Right kidney (tissue), 1 donor: Measurements from ENCODE around the gene ITGB3.

Experiments used
- DNase-seq: peaks from one replicate; pipeline ENCODE4 v3.0.0-alpha.2; 2016

Gene ITGB3

DNA sequence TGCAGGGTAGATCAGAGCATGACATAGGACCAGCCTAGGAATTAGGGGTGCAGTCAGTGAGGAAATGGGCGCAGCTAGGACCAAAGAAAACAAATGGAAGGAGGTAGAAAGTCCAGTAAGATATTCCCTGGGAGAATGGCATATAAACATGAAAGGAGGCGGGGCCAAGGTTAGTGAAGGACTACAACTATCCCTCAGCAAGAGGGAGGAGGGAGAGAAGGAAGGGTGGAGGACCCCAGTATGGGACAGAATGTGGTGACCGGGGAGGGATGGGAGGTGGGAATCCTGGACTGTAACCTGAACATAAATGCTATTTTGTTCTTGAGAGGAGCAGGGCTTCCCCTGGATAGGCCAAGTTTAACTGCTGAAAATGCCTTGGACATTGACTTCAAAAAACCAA is 22.8 kb downstream of the ITGB3 start:
- DNase-seq, result no peak

DNA sequence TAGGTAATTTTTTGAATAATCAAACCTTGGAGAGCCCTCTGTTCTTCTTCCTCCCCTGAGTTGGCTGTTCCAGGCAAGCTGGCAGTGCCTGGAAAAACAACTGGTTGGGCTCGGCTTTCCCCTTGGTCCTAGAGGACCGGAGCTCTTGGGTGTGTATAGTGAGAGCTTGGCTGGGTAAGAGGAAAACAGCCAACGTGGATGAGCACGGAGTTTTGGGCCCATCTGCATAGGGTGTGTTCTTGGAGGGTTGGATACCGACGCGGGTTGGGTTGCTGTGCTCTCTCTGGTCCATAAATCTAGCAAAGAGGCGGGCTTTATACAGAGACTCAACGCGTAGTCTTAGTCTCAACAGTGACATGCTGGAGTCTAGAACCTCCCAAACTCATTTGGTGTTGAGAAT is 23.2 kb downstream of the ITGB3 start:
- peak; percentile 45 for DNase-seq

DNA sequence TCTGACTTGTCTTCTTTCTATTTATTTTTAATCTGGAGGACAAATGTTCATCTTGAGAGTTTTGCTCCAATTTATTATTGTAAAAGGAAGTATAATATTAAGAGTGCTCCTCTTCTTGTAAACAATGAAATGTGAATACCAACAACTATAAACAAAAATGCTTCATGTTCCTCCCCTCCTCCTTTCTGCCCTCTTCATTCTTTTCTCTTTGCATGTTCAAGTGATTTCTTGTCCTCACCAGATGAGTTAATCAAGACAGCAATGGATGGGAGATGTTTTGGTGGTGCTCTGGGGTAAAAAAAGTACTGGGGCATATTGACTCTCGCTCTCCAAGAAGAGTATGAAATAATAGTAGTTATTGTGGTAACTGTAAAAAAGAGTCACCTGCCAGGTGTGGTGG is 24.3 kb downstream of the ITGB3 start:
- no peak for DNase-seq

DNA sequence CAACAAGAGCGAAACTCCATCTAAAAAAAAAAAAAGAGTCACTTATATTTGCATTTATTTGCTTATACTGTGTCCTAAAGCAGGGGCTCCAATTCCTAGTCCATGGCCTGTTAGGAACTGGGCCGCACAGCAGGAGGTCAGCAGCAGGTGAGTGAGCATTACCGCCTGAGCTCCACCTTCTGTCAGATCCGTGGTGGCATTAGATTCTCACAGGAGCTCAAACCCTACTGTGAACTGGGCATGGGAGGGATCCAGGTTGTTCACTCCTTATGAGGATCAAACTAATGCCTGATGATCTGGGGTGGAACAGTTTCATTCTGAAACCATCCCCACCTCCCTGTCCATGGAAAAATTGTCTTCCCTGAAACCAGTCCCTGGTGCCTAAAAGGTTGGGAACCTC is 24.9 kb downstream of the ITGB3 start:
- no peak for DNase-seq

DNA sequence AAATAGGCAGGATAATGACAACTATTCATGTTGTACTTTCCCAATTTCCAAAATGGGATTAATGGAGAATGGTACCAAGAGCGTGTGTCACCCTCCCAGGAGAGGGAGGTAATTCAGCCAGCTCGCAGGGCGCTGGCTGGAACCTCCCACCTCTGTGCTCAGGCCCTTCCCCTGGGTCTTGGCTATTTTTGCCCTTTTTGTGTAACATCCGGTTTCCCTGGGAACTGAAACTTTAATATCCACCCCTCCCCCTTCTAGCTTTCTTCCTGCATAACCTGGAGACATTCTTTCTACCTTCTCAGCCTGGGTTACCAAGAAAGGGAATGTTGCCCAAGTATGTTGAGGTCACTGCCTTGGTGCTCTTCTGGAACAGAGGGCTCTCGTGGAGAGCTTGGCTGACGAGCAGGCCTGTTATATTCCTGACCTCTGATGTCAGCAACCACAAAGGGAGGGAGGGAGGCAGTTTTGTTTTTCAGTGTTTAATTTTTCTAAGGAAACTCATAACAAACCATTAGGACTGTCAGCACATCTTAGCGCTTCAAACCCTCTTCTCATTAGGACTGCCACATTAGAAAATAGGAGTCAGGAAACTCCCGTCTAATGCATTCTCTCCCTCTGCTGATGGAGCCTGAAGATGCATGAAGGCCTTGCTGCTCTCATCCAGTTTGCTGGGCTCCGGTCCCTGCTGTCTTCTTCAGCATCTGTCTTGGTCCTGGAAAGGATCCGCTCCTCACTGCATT is 25.6 kb downstream of the ITGB3 start:
- DNase-seq, result peak; percentile 57

DNA sequence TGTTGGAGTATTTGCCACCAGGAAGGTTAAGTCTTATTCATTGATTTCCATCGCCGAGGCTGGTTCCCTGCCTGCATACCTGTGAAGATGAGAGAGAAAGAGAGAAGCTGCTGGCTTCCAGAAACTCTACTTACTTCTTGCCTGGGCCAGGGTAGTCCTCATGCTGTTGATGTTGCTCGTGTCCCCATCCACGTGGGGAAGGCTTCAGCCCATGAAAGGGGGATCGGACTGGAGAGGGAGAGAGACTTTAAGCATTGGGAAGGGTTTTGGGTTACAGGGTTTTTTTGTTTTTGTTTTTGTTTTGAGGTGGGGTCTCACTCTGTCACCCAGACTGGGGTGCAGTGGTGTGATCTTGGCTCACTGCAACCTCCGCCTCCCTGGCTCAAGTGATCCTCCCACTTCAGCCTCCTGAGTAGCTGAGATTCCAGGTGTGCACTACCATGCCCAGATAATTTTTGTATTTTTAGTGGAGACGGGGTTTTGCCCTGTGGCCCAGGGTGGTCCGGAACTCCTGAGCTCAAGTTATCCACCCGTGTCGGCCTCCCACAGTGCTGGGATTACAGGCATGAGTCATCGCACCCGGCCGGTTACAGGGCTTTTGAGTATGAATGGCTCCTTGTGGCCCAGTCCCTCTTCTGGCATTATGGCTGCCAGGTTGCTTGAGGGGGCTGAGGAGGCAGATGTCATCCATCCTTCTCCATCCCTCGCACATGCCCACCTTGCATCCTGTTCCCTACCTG is 26.6 kb downstream of the ITGB3 start:
- DNase-seq, result no peak

DNA sequence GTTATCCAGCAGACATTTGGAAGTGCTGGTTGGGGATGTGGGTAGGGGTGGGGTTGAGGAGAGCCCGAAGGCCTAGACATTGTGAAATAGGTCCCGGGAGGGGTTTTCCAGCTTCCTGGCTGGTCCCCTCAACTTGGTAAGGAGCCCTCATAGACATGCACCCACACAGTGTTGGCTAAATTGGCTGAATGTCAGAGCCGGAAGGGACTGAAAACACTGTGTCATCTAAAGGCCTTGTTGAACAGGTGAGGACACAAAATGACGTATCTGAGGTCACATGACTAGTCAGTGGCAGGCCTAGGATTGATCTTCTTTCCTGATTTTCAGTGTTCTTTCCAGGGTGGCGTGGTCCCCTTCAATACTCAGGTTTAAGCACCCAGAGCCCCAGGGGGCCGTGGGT is 27.6 kb downstream of the ITGB3 start:
- DNase-seq, result no peak

DNA sequence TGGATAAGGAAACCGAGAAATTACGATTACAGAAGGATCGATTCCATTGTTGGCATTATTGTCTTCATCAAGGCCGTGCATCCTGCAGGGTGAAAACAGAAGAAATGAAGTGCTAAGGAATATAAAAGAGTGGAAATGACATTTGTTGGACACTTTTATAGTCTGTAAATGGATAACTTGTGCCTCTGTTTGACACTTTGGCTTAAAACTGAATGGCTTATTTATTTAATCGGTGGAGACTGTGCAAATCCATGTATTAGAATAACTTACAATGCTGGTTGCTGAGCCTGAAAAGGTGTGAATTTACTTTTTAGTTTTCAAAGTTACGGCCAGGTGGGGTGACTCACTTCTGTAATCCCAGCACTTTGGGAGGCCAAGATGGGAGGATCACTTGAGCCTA is 31.4 kb downstream of the ITGB3 start:
- DNase-seq, result no peak

DNA sequence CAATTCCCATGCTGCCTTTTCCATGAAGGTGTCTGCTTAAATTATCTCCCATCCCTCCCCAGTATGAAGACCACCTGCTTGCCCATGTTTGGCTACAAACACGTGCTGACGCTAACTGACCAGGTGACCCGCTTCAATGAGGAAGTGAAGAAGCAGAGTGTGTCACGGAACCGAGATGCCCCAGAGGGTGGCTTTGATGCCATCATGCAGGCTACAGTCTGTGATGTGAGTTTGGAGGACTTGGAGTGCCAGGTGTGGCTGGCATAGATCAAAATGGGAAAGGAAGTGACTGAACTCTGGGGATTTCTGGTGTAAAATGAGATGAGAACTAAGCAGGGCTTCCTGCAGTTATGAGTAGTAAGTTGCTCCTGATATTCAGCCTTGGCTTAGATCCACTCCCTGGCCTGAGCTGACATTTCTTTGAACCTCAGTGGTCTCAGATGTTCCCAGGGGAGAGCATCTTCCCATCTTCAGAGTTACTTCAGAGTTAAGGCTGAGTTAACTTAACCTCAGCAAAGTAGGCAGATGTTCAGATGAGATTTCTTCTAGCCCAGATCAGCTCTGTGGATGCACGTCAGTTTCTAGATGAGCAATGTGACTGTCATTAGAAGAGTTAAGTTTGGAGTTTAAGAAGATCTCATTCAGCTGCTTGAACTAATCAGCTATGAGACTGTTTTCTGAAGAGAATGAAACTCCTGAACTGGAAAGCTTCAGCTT is 32.7 kb downstream of the ITGB3 start:
- DNase-seq, result no peak

DNA sequence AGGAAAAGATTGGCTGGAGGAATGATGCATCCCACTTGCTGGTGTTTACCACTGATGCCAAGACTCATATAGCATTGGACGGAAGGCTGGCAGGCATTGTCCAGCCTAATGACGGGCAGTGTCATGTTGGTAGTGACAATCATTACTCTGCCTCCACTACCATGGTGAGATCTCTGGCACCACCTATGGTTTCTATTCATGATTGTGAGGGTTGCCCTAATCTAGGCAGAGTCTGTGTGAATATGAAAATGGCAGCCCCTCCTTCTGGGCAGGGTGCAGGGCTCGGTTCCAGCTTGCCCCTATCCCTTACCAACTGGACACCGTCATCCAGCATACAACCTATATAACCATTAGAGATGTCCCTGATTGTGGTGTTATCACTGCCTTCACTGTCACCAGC is 33.4 kb downstream of the ITGB3 start:
- DNase-seq, result no peak

DNA sequence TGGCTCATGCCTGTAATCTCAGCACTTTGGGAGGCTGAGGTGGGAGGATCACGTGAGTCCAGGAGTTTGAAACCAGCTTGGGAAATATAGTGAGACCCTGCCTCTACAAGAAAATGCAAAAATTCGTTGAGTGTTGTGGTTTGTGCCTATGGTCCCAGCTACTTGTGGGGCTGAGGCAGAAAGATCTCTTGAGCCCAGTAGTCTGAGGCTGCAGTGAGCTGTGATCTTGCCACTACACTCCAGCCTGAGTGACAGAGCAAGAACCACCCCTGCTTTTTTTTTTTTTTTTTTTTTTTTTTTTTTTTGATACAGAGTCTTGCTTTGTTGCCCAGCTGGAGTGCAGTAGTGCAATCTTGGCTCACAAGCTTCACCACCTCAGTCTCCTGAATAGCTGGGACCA is 34.0 kb downstream of the ITGB3 start:
- no peak for DNase-seq

DNA sequence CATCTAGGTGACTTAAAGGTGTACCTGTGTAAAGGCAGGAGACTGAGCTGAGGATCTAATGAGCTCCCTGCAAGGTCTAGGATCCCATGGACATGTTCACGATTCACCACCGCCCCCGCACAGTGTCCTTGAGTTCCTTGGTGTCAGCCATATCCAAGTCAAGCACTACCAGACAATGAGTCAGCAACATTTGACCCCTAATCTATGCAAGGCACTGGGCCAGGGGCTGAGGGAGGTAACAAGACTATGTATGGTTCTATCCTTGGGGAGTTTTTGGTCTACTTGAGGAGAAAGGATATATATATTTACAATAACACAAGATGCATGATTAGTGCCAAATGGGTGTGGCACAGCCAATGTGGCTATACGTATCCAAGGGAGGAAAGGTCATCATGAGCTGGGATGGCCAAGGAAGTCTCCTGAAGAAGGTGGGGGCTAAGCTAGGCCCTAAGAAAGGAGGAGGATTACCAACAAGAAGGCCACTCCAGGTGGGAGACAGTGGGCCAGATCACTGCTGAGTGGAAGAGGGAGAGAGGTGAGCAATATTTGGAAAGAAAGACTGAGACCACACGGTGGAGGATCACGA is 35.0 kb downstream of the ITGB3 start:
- DNase-seq, result no peak

DNA sequence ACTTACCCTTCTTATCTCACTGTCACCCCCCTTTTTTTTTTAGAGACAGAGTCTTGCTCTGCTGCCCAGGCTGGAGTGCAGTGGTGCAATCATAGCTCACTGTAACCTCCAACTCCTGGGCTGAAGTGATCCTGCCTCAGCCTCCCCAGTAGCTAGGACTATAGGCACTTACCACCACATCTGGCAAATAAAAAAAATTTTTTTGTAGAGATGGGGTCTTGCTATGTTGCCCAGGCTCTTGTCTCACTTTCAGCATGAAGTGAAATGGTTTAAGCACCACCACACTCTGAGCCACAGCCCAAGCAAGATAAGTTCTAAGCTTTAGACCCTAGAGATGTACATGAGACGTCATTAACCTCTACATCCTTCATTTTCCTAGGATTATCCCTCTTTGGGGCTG is 35.7 kb downstream of the ITGB3 start:
- no peak for DNase-seq

DNA sequence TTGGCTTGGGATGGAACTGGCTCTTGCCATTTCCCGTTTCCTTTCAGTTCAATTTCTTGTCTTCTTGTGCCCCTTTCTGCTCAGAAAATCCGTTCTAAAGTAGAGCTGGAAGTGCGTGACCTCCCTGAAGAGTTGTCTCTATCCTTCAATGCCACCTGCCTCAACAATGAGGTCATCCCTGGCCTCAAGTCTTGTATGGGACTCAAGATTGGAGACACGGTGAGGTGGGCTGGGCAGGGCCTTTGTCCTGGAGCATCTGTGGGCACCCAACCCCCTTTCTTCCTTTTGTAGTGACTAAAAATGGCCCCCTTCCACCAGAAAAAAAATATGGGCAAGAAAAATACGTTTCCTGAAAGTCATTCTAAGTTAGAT is 37.2 kb downstream of the ITGB3 start:
- no peak for DNase-seq

DNA sequence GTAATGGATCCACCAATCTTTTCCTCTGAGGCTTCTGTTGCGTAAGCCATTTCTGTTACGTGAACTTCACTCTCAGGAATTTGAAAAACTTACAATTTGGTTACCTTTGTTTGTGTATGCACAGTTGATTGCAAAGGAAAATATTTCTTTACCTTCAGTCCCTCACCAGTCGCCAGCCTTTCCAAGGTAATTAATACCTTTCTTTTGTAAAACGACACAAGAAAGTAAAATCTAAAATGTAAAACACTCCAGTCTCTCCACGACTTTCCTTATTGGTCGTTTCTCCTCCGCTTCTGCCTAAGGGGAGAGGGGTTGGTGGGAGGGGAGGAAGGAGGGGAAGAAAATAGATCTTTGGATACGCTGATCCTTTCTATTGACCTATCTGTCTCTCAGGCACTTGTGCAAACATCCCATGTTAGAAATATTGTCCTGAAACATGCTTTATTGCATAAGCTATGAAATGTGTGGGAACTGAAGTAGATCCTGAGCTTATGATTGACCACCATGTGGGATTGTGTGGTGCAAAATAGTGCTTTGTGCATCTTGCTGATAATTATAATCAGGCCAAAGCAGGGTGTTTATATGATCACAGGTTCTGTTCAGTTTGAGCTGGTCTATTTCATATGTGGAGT is 37.7 kb downstream of the ITGB3 start:
- DNase-seq, result no peak

DNA sequence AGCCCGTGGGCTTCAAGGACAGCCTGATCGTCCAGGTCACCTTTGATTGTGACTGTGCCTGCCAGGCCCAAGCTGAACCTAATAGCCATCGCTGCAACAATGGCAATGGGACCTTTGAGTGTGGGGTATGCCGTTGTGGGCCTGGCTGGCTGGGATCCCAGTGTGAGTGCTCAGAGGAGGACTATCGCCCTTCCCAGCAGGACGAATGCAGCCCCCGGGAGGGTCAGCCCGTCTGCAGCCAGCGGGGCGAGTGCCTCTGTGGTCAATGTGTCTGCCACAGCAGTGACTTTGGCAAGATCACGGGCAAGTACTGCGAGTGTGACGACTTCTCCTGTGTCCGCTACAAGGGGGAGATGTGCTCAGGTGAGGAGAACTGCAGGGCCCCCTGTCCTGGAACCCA is 38.6 kb downstream of the ITGB3 start:
- DNase-seq, result no peak

DNA sequence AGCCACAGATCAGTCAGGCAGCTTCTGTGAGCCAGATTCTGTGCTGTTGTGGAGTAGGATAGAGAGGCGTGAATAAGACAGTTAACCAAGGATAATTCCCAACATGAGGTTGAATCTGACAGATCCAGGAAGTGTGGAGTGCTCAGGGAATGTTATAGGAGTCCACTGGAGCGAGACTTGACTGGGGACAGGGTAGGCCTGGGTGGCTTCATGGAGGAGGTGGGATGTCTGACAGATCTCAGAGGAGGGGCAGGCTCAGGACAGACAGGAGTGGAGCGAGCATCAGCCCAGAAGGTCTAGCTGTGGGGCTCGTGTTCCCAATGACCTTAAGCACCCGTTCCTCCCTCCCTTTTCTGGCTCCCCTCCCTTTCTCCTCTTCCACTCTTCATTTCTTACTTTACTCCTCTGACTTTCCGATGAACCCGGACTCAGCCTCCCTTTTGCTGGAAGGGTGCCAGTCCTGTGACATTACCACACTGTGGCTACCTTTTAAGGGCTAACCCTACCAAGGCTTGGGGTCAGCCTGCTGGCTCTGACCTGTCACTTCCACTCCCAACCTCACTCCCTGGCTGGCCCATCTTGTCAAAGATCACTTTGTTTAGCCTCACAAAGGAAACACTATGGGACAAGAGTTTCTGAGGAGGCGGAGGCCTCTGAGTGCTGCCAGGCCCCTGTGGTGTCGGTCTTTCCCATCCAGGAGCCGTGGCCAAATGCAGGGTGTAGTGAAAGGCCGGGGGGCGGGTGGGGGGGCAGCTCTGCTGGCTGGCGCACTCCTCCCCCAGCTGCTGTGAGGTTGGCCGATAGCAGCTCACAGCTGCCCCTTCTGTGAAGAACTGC is 41.6 kb downstream of the ITGB3 start:
- no peak for DNase-seq

DNA sequence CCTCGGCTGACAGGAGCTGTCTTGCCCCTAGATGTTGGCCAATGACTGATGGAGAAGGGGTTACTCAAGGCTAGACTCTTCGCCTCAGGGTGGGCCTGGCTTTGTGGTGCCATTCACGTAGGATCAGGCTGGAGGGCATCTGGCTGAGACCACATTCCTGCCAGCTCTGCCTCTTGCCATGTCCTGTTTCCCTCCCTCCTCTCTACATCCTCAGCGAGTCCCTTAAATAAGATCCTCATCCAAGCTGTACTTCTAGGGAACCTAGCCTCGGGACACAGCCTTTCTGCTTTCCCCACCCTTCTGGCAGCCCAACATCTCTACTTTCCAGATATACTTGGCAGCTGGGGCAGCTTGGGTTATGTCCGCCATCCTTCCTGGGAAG is 42.2 kb downstream of the ITGB3 start:
- DNase-seq, result no peak

DNA sequence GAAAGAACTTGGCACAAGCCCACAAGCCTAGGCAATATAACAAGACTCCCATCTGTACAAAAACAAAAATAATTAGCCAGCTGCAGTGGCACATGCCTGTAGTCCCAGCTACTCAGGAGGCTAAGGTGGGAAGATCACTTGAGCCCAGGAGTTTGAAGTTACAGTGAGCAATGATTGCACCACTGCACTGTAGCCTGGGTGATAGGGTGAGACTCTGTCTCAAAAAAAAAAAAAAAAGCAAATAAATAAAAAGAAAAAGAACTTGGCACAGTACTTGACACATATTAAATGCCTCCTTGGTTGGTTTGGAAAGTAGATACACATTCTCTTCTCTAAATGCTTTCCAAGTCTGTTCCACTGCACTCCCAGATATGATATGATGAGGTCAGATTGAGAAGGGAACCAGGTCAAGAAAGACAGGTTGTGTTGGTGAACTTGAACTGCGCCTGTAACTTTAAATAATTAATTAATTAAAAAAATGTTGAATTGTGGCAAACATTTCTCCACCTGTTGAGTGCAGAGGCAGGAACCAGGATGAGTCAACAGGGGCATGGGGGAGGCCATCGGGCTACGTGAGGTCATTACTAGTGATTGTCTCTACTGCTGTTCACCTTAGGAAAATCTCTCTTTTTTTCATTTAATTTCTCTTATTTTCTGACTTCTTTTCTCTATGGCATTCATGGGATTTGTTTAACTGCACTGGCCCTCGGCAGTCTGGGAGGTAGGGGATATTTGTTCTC is 44.2 kb downstream of the ITGB3 start:
- DNase-seq, result no peak

DNA sequence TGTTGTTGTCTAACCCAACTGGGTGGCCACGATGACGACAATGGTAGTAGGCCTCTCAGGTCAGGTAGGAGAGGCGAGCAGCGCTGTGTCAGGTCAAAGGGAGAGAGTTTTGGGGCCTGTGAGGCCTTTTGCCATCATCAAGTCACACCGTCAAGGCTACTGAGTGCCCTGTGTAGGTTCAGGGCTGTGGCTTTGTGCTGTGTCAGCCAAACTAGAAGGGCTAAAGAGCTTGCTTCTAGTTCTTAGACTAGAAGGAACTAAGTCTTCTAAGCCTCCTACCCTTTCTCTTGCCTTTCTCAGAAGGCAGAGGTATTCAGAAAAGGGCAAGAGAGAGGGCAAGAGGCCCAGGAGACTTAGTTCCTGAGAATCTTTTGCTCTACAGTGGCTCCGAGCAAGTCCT is 45.1 kb downstream of the ITGB3 start:
- DNase-seq, result no peak

DNA sequence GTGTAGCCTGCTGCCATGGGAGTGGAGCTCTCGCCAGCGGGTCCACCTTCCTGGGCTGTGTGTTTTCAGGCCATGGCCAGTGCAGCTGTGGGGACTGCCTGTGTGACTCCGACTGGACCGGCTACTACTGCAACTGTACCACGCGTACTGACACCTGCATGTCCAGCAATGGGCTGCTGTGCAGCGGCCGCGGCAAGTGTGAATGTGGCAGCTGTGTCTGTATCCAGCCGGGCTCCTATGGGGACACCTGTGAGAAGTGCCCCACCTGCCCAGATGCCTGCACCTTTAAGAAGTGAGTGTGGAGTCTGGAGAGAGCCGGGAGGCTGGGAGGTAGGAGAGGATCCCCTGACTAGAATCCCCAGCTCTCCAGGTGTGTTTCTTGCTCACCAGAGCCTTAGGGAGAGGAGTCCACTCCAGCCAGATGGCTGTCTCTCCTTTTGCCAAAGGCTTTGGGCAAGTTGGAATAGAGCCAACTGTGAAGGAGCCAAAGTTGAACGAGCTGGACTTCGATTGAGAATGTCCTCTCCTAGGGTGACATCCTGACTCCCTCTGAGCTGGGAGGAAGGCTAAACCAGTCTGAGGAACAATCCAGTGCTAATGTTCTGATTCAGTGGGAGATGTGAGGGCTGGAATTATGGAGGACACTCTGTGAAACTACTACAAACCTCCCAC is 45.7 kb downstream of the ITGB3 start:
- no peak for DNase-seq
